Hypothalamus (tissue), 51 donors: ENCODE data around the gene RNPS1.
A peak's percentile ranks its signal among the peaks of the same experiment; 100 is the strongest.
"Not testable (repeated sequence)": the region's sequence is repeated elsewhere in the genome, so short reads cannot be mapped to it uniquely, and the experiment has no call there.

Experiments
- DNase-seq, 51 donors: peaks; one replicate each; lab custom pipeline; 2025; lab: John Stamatoyannopoulos, UW

Gene RNPS1

GRCh38 chr16:2282866-2283555 is 15.1 kb upstream of the RNPS1 start:
- no peak for DNase-seq

- no peak for DNase-seq
Measured at GRCh38 chr16:2282262-2282661, 14.3 kb upstream of the RNPS1 start.

GRCh38 chr16:2280981-2281542 is 13.1 kb upstream of the RNPS1 start:
- DNase-seq: no peak

GRCh38 chr16:2280461-2280860 is 12.5 kb upstream of the RNPS1 start:
- DNase-seq: no peak

GRCh38 chr16:2278956-2279800 is 11.3 kb upstream of the RNPS1 start:
- DNase-seq: peak in 1 of 51 donors; percentile 12

GRCh38 chr16:2278272-2278608 is 10.3 kb upstream of the RNPS1 start:
- no peak for DNase-seq

GRCh38 chr16:2277466-2278271 is 9.7 kb upstream of the RNPS1 start:
- no peak for DNase-seq

- DNase-seq: peak in 1 of 51 donors; percentile 9
Measured at GRCh38 chr16:2276368-2277195, 8.7 kb upstream of the RNPS1 start.

GRCh38 chr16:2275476-2276367 is 7.8 kb upstream of the RNPS1 start:
- no peak for DNase-seq

- no peak for DNase-seq
Measured at GRCh38 chr16:2273931-2274330, 6.0 kb upstream of the RNPS1 start.

- no peak for DNase-seq
Measured at GRCh38 chr16:2273484-2273883, 5.6 kb upstream of the RNPS1 start.

GRCh38 chr16:2271848-2272461 is 4.0 kb upstream of the RNPS1 start:
- no peak for DNase-seq

- DNase-seq: no peak
Measured at GRCh38 chr16:2270588-2271470, 2.9 kb upstream of the RNPS1 start.

GRCh38 chr16:2270070-2270462 is 2.1 kb upstream of the RNPS1 start:
- DNase-seq: no peak

GRCh38 chr16:2267505-2267912 is 417 bp downstream of the RNPS1 start:
- peak in 18 of 51 donors; percentile 46 to 92 (median 85) for DNase-seq

GRCh38 chr16:2266887-2267286 is 1.0 kb downstream of the RNPS1 start:
- DNase-seq: not testable (repeated sequence)

- not testable (repeated sequence) for DNase-seq
Measured at GRCh38 chr16:2263026-2263425, 4.9 kb downstream of the RNPS1 start.

- no peak for DNase-seq
Measured at GRCh38 chr16:2260250-2260649, 7.7 kb downstream of the RNPS1 start.
